GM19372 (cell line): Measurements from ENCODE around the gene LRRC15.
A peak's percentile ranks its signal among the peaks of the same experiment; 100 is the strongest.

ENCODE experiments used
- ATAC-seq: cut with Tn5 transposase; IDR thresholded peaks from one replicate; pipeline ENCODE4 v1.9.1; 2021; ENCODE audit warnings: mild to moderate bottlenecking, low read depth, moderate library complexity; ENCODE audit not compliant: unreplicated experiment

The LRRC15 gene

GRCh38 chr3:194306109-194306686 is 63.3 kb downstream of the LRRC15 start:
- ATAC-seq = peak; percentile 27

- ATAC-seq = no peak
Measured at GRCh38 chr3:194305356-194306108, 64.0 kb downstream of the LRRC15 start.
